Adrenal gland (tissue), 12 donors: ENCODE measurements around the gene S1PR4. TPM values are rescaled to one million over a fixed set of nuclear protein-coding genes. Genes with fewer than 3 reads are reported as not detected.

Source experiments
- DNase-seq, 7 donors: peaks; one replicate each; pipeline ENCODE4 v3.0.0-alpha.2; 2019 to 2020
- H3K27ac ChIP-seq, 5 donors: fragments of 200-600 bp; sonication (generic) in 4 of 5; 1 replicate in 3 of 5; 2 replicates in 2 of 5; pipeline versions ENCODE4 v1.5.1 to v1.8.0; 2016 to 2020; ENCODE audit warnings: mild to moderate bottlenecking in 1 of 5
- H3K27me3 ChIP-seq: fragments of 200-600 bp; 2 replicates; pipeline ENCODE4 v1.8.0; 2021
- H3K36me3 ChIP-seq, 2 donors: fragments of 200-600 bp; replicated peaks in 1 of 2; 1 replicate in 1 of 2; 2 replicates in 1 of 2; pipeline versions ENCODE4 v1.5.1 to v1.8.0; 2018 to 2022
- H3K4me1 ChIP-seq, 2 donors: fragments of 200-600 bp; replicated peaks in 1 of 2; 1 replicate in 1 of 2; 2 replicates in 1 of 2; pipeline versions ENCODE4 v1.5.1 to v1.8.0; 2018 to 2021
- H3K4me3 ChIP-seq, 4 donors: fragments of 200-600 bp; sonication (generic) in 3 of 4; one replicate each; pipeline ENCODE4 v1.5.1; 2016 to 2018
- H3K9me3 ChIP-seq, 3 donors: fragments of 200-600 bp; sonication (generic) in 1 of 3; replicated peaks in 1 of 3; 1 replicate in 2 of 3; 2 replicates in 1 of 3; pipeline versions ENCODE4 v1.5.1 to v1.8.0; 2016 to 2021
- POLR2A ChIP-seq, 2 donors: fragments of 450-650 bp; IDR thresholded peaks; one replicate each; pipeline ENCODE4 v1.6.1; 2017; ENCODE audit warnings: antibody characterized with exemption in 2 of 2, mild to moderate bottlenecking in 2 of 2, moderate library complexity in 1 of 2
- WGBS, 4 donors: extraction: QIAGEN DNeasy Blood & Tissue Kit in 2 of 4; methylation state at CpG; one replicate each; pipeline versions ENCODE4 v1.1.5 to v1.1.7; 2013 to 2017; 5-methylcytosine and 5-hydroxymethylcytosine counted together
- intact Hi-C, 2 donors: fragments of 100-400 bp; cut with DNase I; formaldehyde crosslinking; loops; one replicate each; pipeline versions ENCODE4 v1.14.1 to v1.15.0; 2022 to 2023
- polyA plus RNA-seq, 3 donors: library from polyadenylated mRNA; stranded (reverse); fragments of 200-250 nt in 2 of 3; fragments of 350-450 nt in 1 of 3; fragmentation: Illumina TruSeq in 1 of 3; extraction: RNeasy Lipid Tissue Mini Kit (QIAGEN cat#74804) in 1 of 3; gene quantifications; one replicate each; pipeline ENCODE4 v1.2.3, GENCODE V29; 2013 to 2014
- total RNA-seq, 9 donors: library from RNA; depleted of rRNA in 4 of 9; stranded (reverse); fragments of >200 nt in 4 of 9; fragments of 120-200 nt in 1 of 9; fragmentation: NEBNext Ultra II Directional in 1 of 9; extraction: Animal tissue kit (Norgen Biotek cat#: 25700) in 1 of 9; gene quantifications; one replicate each; pipeline versions ENCODE4 v1.1.0 to v1.2.4, GENCODE V29; 2013 to 2023
- TF ChIP-seq, protein P1 (sequence below), 6 experiments: fragments of 450-650 bp in 4 of 6; fragments of 200-600 bp in 2 of 6; sonication (generic) in 1 of 6; IDR thresholded peaks; 1 replicate in 5 of 6; 2 replicates in 1 of 6; pipeline versions ENCODE4 v1.5.1 to v1.8.0; 2016 to 2021; ENCODE audit warnings: antibody characterized with exemption in 6 of 6, mild to moderate bottlenecking in 2 of 6, moderate library complexity in 1 of 6
- donor health status: healthy with polysubstance abuse.
- donor health status: Bipolar disorder and iron deficiency.
- donor health status: DM: yes; HTN: yes; CAD: no.
- donor health status: DM: no; HTN: no; CAD: no.
- donor health status: DM: no; HTN: no; CAD: no.
- donor health status: DM: yes; HTN: yes; CAD: no.

Gene S1PR4
- total and polyA plus RNA-seq, 12 donors, result 0.78 to 5.5 (median 2.2) TPM; not detected in 1

GRCh38 chr19:3204646-3205275, 26.2 kb downstream of the S1PR4 start:
- Histone ChIP-seq H3K27me3 (no peaks in the 10 kb centered on the region), H3K27ac (no peak overlapping the region), H3K4me3 (no peak overlapping the region), H3K9me3 (no peaks in the 10 kb centered on the region), H3K36me3 (peaks cover 0 to 45% of the 10 kb centered on the region in 2 donors), H3K4me1 (no peaks in the 10 kb centered on the region)
- no peak for DNase-seq
- intact Hi-C loops, result no loop called here
- TF ChIP-seq, protein P1, sequence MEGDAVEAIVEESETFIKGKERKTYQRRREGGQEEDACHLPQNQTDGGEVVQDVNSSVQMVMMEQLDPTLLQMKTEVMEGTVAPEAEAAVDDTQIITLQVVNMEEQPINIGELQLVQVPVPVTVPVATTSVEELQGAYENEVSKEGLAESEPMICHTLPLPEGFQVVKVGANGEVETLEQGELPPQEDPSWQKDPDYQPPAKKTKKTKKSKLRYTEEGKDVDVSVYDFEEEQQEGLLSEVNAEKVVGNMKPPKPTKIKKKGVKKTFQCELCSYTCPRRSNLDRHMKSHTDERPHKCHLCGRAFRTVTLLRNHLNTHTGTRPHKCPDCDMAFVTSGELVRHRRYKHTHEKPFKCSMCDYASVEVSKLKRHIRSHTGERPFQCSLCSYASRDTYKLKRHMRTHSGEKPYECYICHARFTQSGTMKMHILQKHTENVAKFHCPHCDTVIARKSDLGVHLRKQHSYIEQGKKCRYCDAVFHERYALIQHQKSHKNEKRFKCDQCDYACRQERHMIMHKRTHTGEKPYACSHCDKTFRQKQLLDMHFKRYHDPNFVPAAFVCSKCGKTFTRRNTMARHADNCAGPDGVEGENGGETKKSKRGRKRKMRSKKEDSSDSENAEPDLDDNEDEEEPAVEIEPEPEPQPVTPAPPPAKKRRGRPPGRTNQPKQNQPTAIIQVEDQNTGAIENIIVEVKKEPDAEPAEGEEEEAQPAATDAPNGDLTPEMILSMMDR (IDR thresholded peaks at IDR 0.05), result no peak
- no peak for TF ChIP-seq POLR2A (IDR thresholded peaks at IDR 0.05)
- WGBS, 4 donors, result 94 to 98% (median 97%) methylated on average over 6 to 35 of the region's 35 CpGs

DNA sequence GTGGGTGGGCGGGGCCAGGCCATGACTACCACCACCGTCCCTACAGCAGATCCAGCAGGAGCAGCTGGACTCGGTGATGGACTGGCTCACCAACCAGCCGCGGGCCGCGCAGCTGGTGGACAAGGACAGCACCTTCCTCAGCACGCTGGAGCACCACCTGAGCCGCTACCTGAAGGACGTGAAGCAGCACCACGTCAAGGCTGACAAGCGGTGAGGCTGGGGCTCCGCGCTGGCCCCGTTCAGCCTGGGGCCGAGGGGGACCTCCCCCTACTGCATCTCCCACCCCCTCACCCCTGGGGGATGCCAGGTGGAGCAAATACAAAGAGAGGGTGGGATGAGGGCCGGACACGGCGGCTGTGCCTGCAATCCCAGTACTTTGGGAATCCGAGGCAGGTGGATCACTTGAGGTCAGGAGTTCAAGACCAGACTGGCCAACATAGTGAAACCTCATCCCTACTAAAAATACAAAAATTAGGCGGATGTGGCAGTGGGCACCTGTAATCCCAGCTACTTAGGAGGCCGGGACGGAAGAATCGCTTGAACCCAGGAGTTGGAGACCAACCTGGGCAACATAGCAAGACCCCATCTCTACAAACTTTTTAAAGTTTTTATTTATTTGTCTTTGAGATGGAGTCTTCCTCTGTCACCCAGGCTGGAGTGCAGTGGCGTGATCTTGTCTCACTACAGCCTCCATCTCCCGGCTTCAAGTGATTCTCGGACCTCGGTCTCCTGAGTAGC, 27.8 kb downstream of the S1PR4 start:
- 94 to 98% (median 97%) methylated on average over 8 to 28 of the region's 28 CpGs for WGBS, 4 donors
- intact Hi-C loops, result no loop called here
- DNase-seq, result no peak
- Histone ChIP-seq H3K27ac (no peak overlapping the region), H3K36me3 (peaks cover 0 to 45% of the 10 kb centered on the region in 2 donors), H3K27me3 (no peaks in the 10 kb centered on the region), H3K9me3 (no peaks in the 10 kb centered on the region), H3K4me1 (no peaks in the 10 kb centered on the region), H3K4me3 (no peak overlapping the region)
- TF ChIP-seq, protein P1 (IDR thresholded peaks at IDR 0.05), result no peak
- no peak for TF ChIP-seq POLR2A (IDR thresholded peaks at IDR 0.05)

DNA sequence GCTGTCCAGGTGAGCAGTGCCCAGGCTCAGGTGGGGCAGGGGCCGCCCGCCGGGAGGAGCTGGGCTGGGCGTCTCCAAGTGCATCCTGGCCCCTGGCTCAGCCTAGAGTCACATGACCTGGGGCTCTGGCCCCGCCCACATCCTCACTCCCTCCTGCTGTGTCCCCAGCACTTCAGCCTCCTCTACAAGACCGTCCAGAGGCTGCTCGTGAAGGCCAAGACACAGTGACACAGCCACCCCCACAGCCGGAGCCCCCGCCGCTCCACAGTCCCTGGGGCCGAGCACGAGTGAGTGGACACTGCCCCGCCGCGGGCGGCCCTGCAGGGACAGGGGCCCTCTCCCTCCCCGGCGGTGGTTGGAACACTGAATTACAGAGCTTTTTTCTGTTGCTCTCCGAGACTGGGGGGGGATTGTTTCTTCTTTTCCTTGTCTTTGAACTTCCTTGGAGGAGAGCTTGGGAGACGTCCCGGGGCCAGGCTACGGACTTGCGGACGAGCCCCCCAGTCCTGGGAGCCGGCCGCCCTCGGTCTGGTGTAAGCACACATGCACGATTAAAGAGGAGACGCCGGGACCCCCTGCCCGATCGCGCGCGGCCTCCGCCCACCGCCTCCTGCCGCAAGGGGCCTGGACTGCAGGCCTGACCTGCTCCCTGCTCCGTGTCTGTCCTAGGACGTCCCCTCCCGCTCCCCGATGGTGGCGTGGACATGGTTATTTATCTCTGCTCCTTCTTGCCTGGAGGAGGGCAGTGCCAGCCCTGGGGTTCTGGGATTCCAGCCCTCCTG, 29.1 kb downstream of the S1PR4 start:
- Histone ChIP-seq H3K36me3 (peaks cover 0 to 45% of the 10 kb centered on the region in 2 donors), H3K9me3 (no peaks in the 10 kb centered on the region), H3K27me3 (no peaks in the 10 kb centered on the region), H3K4me1 (no peaks in the 10 kb centered on the region), H3K4me3 (no peak overlapping the region), H3K27ac (no peak overlapping the region)
- intact Hi-C loops, result no loop called here
- WGBS, 4 donors, result 88 to 95% (median 89%) methylated on average over 30 to 43 of the region's 43 CpGs
- TF ChIP-seq, protein P1 (IDR thresholded peaks at IDR 0.05), result no peak
- no peak for TF ChIP-seq POLR2A (IDR thresholded peaks at IDR 0.05)
- DNase-seq, result no peak
